ENCODE data around the gene UBE2U.

GRCh38 chr1:64246294-64246917, 43.0 kb downstream of the UBE2U start:
- TF ChIP-seq TAF1 (IDR thresholded peaks at IDR 0.05; ENCODE audit: low read depth, low read length) (no peak), HDAC2 (IDR thresholded peaks at IDR 0.05; ENCODE audit: borderline replicate concordance in 1 of 2, low read depth in 2 of 2, low read length in 2 of 2) (no peak), CTCF (IDR thresholded peaks at IDR 0.05; ENCODE audit: control extremely low read depth in 1 of 3, insufficient read depth in 1 of 3, low read depth in 1 of 3, low read length in 3 of 3) (peak in 2 of 3 experiments; percentile 37 to 49; a peak in 2 of 4 replicates), KDM1A (IDR thresholded peaks at IDR 0.05; ENCODE audit: borderline replicate concordance, low read length) (no peak), CEBPB (IDR thresholded peaks at IDR 0.05; ENCODE audit: low read depth, low read length) (no peak), JUND (IDR thresholded peaks at IDR 0.05; ENCODE audit: low read length) (no peak), GTF2F1 (IDR thresholded peaks at IDR 0.05; ENCODE audit: borderline replicate concordance, low read depth, low read length) (no peak), EZH2 (IDR thresholded peaks at IDR 0.05; ENCODE audit: low read depth, low read length, severe bottlenecking) (no peak), NRF1 (IDR thresholded peaks at IDR 0.05; ENCODE audit: low read depth, low read length) (no peak), YY1 (IDR thresholded peaks at IDR 0.05; ENCODE audit: low read depth, low read length) (no peak), CHD7 (IDR thresholded peaks at IDR 0.05; ENCODE audit: insufficient replicate concordance, low read length) (no peak), HDAC6 (IDR thresholded peaks at IDR 0.05; ENCODE audit: low read depth, low read length) (no peak), POLR2A (IDR thresholded peaks at IDR 0.05; ENCODE audit: control extremely low read depth in 1 of 2, low read depth in 2 of 2, low read length in 2 of 2) (no peak)
